Lower leg skin (tissue), 3 donors: Measurements from ENCODE around the gene COTL1.

Source experiments
- POLR2A ChIP-seq, 2 donors: fragments of 450-650 bp; IDR thresholded peaks; one replicate each; pipeline ENCODE4 v1.6.1; 2016 to 2017; ENCODE audit warnings: antibody characterized with exemption in 2 of 2, mild to moderate bottlenecking in 1 of 2, moderate library complexity in 1 of 2
- TF ChIP-seq, protein P1 (sequence below), 3 donors: fragments of 450-650 bp; IDR thresholded peaks; one replicate each; pipeline ENCODE4 v1.5.1; 2016; ENCODE audit warnings: antibody characterized with exemption in 3 of 3, mild to moderate bottlenecking in 3 of 3, moderate library complexity in 2 of 3

DNA sequence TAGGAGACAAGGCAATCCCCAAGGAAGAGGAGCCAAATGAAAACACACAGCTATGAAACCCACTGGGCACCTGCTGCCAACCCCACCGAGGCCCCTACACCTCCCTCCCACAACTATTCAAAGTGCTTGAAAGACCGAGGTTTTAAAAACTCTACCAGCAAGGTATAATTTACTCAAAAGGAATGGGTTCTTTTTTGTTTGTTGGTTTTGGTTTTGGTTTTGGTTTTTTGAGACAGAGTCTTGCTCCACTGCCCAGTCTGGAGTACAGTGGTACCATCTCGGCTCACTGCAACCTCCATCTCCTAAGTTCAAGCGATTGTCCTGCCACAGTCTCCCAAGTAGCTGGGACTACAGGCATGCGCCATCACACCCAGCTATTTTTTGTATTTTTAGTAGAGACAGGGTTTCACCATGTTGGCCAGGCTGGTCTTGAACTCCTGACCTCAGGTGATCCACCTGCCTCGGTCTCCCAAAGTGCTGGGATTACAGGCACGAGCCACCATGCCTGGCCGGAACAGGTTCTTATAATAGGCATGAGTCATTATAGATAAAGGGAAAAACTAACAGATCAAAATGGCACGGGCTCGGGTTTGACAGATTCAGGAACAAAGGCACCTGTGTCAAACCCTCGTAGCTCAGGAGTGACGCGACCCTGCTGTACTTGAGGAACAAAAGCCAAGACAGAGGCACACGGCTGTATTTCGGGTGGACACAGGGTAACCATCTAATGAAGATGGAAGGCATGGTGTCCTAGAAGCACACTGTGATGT lies 40.7 kb downstream of the COTL1 start:
- TF ChIP-seq POLR2A (IDR thresholded peaks at IDR 0.05): no peak
- TF ChIP-seq, protein P1, sequence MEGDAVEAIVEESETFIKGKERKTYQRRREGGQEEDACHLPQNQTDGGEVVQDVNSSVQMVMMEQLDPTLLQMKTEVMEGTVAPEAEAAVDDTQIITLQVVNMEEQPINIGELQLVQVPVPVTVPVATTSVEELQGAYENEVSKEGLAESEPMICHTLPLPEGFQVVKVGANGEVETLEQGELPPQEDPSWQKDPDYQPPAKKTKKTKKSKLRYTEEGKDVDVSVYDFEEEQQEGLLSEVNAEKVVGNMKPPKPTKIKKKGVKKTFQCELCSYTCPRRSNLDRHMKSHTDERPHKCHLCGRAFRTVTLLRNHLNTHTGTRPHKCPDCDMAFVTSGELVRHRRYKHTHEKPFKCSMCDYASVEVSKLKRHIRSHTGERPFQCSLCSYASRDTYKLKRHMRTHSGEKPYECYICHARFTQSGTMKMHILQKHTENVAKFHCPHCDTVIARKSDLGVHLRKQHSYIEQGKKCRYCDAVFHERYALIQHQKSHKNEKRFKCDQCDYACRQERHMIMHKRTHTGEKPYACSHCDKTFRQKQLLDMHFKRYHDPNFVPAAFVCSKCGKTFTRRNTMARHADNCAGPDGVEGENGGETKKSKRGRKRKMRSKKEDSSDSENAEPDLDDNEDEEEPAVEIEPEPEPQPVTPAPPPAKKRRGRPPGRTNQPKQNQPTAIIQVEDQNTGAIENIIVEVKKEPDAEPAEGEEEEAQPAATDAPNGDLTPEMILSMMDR (IDR thresholded peaks at IDR 0.05): no peak
